Chondrocyte (in vitro differentiated cells): ENCODE data around the gene DMD. TPM values are rescaled to one million over a fixed set of nuclear protein-coding genes. Genes with fewer than 3 reads are reported as not detected.

Experiments
- DNase-seq: peaks from one replicate; pipeline ENCODE4 v3.0.0; 2021; ENCODE audit warnings: mixed read lengths, low spot score
- H3K27ac Mint-ChIP-seq: one replicate; pipeline ENCODE4 v1.8.0; 2021; ENCODE audit warnings: mild to moderate bottlenecking, moderate library complexity, mixed read lengths; ENCODE audit not compliant: unreplicated experiment
- H3K27me3 Mint-ChIP-seq: 2 replicates; pipeline ENCODE4 v1.8.0; 2021; ENCODE audit warnings: low read depth, mixed read lengths
- H3K36me3 Mint-ChIP-seq: 2 replicates; pipeline ENCODE4 v1.8.0; 2021; ENCODE audit warnings: low read depth, mixed read lengths
- H3K4me1 Mint-ChIP-seq: 2 replicates; pipeline ENCODE4 v1.8.0; 2021; ENCODE audit warnings: low read depth, mild to moderate bottlenecking, mixed read lengths
- H3K4me3 Mint-ChIP-seq: one replicate; pipeline ENCODE4 v1.8.0; 2021; ENCODE audit warnings: mild to moderate bottlenecking, moderate library complexity, mixed read lengths; ENCODE audit not compliant: unreplicated experiment
- H3K9me3 Mint-ChIP-seq: 2 replicates; pipeline ENCODE4 v1.8.0; 2021; ENCODE audit warnings: low read depth, mixed read lengths
- CTCF ChIP-seq: fragments of 200-600 bp; sonication (generic); IDR thresholded peaks from 2 replicates; pipeline ENCODE4 v1.5.0; 2021; ENCODE audit warnings: antibody characterized with exemption, mild to moderate bottlenecking, moderate library complexity
- total RNA-seq: library from RNA; stranded (reverse); gene quantifications from 3 replicates; pipeline ENCODE4 v1.2.1, GENCODE V29; 2021

The DMD gene
- total RNA-seq, 1 donor from 2014 or later = 201 TPM

- peaks cover 2% of the 10 kb centered on the region for H3K36me3 Mint-ChIP-seq
- H3K4me1 Mint-ChIP-seq = peaks cover 27% of the 10 kb centered on the region
- DNase-seq = no peak
- TF ChIP-seq CTCF = no peak
- H3K4me3 Mint-ChIP-seq = no peak overlapping the region
- no peaks in the 10 kb centered on the region for H3K27me3 Mint-ChIP-seq
- H3K27ac Mint-ChIP-seq = no peak overlapping the region
- H3K9me3 Mint-ChIP-seq = peaks cover 10% of the 10 kb centered on the region
Measured at GRCh38 chrX:31340587-31340986, 1870.8 kb downstream of the DMD start.

- peaks cover 38% of the 10 kb centered on the region for H3K4me1 Mint-ChIP-seq
- DNase-seq = no peak
- peaks cover 2% of the 10 kb centered on the region for H3K36me3 Mint-ChIP-seq
- no peaks in the 10 kb centered on the region for H3K27me3 Mint-ChIP-seq
- no peak overlapping the region for H3K4me3 Mint-ChIP-seq
- no peak for TF ChIP-seq CTCF
- no peak overlapping the region for H3K27ac Mint-ChIP-seq
- peaks cover 20% of the 10 kb centered on the region for H3K9me3 Mint-ChIP-seq
Measured at GRCh38 chrX:31338991-31339350, 1872.4 kb downstream of the DMD start.

GRCh38 chrX:31337332-31337731, 1874.0 kb downstream of the DMD start:
- Mint-ChIP-seq H3K27ac (peak overlapping the region; percentile 20), H3K27me3 (no peaks in the 10 kb centered on the region), H3K4me1 (peaks cover 50% of the 10 kb centered on the region), H3K4me3 (no peak overlapping the region), H3K9me3 (peaks cover 25% of the 10 kb centered on the region), H3K36me3 (peaks cover 2% of the 10 kb centered on the region)
- DNase-seq = no peak
- no peak for TF ChIP-seq CTCF

- H3K4me1 Mint-ChIP-seq = peaks cover 59% of the 10 kb centered on the region
- DNase-seq = no peak
- H3K27ac Mint-ChIP-seq = peak overlapping the region; percentile 9
- no peak for TF ChIP-seq CTCF
- H3K36me3 Mint-ChIP-seq = peaks cover 2% of the 10 kb centered on the region
- H3K9me3 Mint-ChIP-seq = peaks cover 27% of the 10 kb centered on the region
- no peaks in the 10 kb centered on the region for H3K27me3 Mint-ChIP-seq
- no peak overlapping the region for H3K4me3 Mint-ChIP-seq
Measured at GRCh38 chrX:31336419-31336818, 1874.9 kb downstream of the DMD start.

- Mint-ChIP-seq H3K27me3 (no peaks in the 10 kb centered on the region), H3K27ac (peak overlapping the region; percentile 6), H3K36me3 (peaks cover 2% of the 10 kb centered on the region), H3K4me3 (no peak overlapping the region), H3K9me3 (peaks cover 24% of the 10 kb centered on the region), H3K4me1 (peaks cover 67% of the 10 kb centered on the region)
- no peak for TF ChIP-seq CTCF
- no peak for DNase-seq
Measured at GRCh38 chrX:31334997-31335396, 1876.4 kb downstream of the DMD start.
